Measurements from ENCODE around the gene SYT11.

SYT11 gene

DNA sequence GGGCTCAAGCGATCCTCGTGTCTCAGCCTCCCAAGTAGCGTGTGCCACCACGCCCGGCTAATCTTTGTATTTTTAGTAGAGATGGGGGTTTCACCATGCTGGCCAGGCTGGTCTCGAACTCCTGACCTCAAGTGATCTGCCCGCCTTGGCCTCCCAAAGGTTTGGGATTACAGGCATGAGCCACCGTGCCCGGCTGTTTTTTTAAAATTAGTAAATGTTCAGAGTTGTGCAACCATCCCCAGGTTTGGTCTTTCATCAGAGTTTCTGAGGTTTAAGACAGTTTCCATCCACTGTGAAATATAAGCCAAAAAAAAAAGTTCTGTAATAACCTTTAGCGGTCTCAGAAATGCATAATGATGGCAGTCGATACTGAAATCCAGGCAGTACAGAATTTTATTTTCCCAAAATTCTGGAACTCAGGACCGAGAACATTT lies 550 bp upstream of the SYT11 start:
- H3K9ac ChIP-seq (ENCODE audit: insufficient read length): peak overlapping the region; percentile 74

DNA sequence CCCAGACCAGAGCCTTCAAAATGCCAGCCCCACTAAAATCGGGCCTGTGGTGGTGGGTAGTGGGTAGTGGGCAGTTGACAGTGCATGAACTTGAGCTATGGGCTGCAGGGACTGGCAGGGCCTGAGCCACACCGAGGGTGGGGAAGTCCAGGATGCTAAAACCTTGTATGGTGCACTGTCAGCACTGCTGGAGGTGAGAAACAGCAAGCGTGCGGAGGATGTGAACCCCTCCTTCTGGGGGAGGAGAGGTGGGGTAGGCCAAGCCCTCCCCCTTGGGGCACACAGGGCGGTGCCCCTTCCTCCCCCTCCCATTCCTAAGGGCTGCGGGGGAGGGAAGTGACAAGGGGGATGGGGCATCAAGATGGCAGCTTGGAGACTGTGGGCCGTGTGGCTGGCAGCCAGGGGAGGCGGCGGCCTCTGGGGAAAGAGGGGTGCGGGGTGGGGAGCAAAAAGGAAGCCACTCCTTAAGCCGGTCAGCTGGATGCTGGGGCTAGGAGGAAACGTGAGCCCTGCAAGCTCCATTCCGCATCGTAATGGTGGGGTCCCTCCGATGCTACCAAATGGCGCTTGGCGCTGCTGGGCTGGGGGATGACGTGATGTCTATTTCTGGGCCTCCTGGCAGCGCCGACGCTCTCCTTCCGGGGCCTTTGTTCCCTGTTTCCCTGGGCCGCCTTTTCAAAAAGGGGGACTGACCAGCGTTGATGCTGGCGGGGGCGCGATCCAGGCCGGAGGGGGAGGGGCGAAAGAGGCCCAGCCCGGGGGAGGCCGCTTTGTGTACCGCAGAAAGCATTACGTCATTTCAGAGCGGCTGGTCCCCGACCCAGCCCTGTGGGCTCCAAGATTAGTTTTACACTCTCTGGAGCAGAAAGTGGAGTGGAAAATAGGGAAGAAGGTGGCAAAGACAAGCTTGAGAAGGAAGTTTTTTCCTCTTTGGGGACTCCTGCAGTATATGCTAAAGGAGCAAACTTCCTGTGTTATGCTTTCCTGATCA lies 809 bp downstream of the SYT11 start:
- TF ChIP-seq EZH2 (IDR thresholded peaks at IDR 0.05) (no peak), POLR2AphosphoS5 (IDR thresholded peaks at IDR 0.05; ENCODE audit: borderline replicate concordance, low read depth, low read length) (no peak)
- Histone ChIP-seq H3K4me3 (no peak overlapping the region), H3K9me3 (ENCODE audit: low read depth, low read length) (no peaks in the 10 kb centered on the region), H3K9ac (ENCODE audit: insufficient read length) (no peak overlapping the region), H3K36me3 (ENCODE audit: insufficient read depth, low read length) (no peaks in the 10 kb centered on the region; the same call in 1 of the 2 replicates), H3K27ac (no peak overlapping the region)
- DNase-seq (ENCODE audit: low read depth, low spot score): no peak

More for the DNA sequence above, 550 bp upstream of the SYT11 start:
- TF ChIP-seq POLR2AphosphoS5 (IDR thresholded peaks at IDR 0.05; ENCODE audit: borderline replicate concordance, low read depth, low read length): no peak
- TF ChIP-seq EZH2 (IDR thresholded peaks at IDR 0.05): no peak
- no peak for TF ChIP-seq FOXP2 (optimal IDR thresholded peaks at IDR 0.05; ENCODE audit: control extremely low read depth, extremely low read length, insufficient read depth)
- DNase-seq (ENCODE audit: low read depth, low spot score): no peak
- H3K36me3 ChIP-seq (ENCODE audit: insufficient read depth, low read length): peaks cover 8% of the 10 kb centered on the region
- H3K27ac ChIP-seq: peak overlapping the region; percentile 79
- H3K4me3 ChIP-seq: peak overlapping the region; percentile 73
- no peaks in the 10 kb centered on the region for H3K9me3 ChIP-seq (ENCODE audit: low read depth, low read length)

DNA sequence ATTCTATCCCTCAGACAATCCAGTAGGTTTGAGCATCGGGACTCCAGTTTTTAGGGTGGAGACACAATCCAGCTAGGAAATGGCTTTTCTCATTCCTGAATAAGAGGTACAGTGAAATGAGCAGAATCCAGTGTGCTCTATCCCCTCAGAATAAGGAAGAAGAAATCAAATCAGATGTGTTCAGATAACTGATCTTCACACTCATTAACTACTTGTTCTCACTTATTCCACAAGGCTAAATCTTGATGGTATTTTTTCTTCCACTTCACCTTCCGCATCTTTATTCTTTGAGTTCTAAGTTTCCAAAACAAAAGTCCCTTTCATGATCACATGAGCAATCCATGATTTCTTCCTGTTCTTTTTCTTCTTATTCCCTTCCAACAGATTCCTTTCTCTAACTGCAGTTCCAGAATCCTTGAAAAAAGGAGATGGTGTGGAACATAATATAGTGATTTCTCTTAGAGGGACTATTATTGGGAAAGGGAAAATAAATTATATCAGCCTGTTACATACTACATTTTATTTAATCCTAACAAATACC lies 1.7 kb downstream of the SYT11 start:
- H3K9me3 ChIP-seq (ENCODE audit: low read depth, low read length): no peaks in the 10 kb centered on the region
- no peak overlapping the region for H3K9ac ChIP-seq (ENCODE audit: insufficient read length)
- H3K27ac ChIP-seq: no peak overlapping the region
- TF ChIP-seq POLR2AphosphoS5 (IDR thresholded peaks at IDR 0.05; ENCODE audit: borderline replicate concordance, low read depth, low read length) (no peak), FOXP2 (optimal IDR thresholded peaks at IDR 0.05; ENCODE audit: control extremely low read depth, extremely low read length, insufficient read depth) (no peak), EZH2 (IDR thresholded peaks at IDR 0.05) (no peak)
- DNase-seq (ENCODE audit: low read depth, low spot score): no peak
- H3K4me3 ChIP-seq: no peak overlapping the region
- no peaks in the 10 kb centered on the region for H3K36me3 ChIP-seq (ENCODE audit: insufficient read depth, low read length)

DNA sequence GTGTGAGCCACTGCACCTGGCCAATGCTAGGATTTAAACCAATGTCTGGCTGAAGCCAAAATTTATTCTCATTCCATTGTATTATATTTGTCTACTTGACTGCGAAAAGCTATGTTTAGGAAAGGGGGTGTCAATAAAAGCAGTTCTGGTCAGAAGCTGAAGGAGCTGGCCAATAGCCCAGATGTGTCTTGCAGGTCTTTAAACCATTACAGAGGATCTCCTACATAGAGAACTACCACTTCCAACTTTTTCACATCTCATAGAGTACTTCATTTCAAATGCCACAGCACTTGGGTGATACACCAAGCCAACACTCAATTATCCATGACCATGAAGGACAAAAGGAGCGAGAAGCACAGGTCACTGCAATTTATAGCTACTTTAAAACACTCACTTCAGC lies 2.5 kb downstream of the SYT11 start:
- TF ChIP-seq EZH2 (IDR thresholded peaks at IDR 0.05) (no peak), FOXP2 (optimal IDR thresholded peaks at IDR 0.05; ENCODE audit: control extremely low read depth, extremely low read length, insufficient read depth) (no peak), POLR2AphosphoS5 (IDR thresholded peaks at IDR 0.05; ENCODE audit: borderline replicate concordance, low read depth, low read length) (no peak)
- no peak for DNase-seq (ENCODE audit: low read depth, low spot score)
- Histone ChIP-seq H3K36me3 (ENCODE audit: insufficient read depth, low read length) (no peaks in the 10 kb centered on the region), H3K9me3 (ENCODE audit: low read depth, low read length) (no peaks in the 10 kb centered on the region), H3K27ac (no peak overlapping the region), H3K9ac (ENCODE audit: insufficient read length) (no peak overlapping the region), H3K4me3 (no peak overlapping the region)

DNA sequence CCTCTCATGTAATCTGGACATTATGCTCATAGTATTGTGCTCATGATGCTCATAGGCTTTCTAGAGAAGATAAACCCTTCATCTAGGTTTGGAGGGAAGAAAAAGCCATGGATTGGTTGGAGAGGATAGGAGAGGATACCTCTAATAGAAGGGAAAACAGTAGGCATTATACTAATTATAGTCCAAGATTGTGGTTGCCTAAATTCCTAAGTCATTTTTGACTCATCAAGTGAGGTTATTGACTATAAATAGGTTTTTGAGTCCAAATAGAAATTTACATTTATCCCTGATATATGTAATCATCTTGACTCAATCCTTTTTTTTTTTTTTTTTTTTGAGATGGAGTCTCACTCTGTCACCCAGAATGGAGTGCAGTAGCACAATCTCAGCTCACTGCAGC lies 5.0 kb downstream of the SYT11 start:
- Histone ChIP-seq H3K9ac (ENCODE audit: insufficient read length) (no peak overlapping the region), H3K36me3 (ENCODE audit: insufficient read depth, low read length) (no peaks in the 10 kb centered on the region), H3K27ac (no peak overlapping the region), H3K9me3 (ENCODE audit: low read depth, low read length) (no peaks in the 10 kb centered on the region), H3K4me3 (no peak overlapping the region)
- TF ChIP-seq FOXP2 (optimal IDR thresholded peaks at IDR 0.05; ENCODE audit: control extremely low read depth, extremely low read length, insufficient read depth) (no peak), EZH2 (IDR thresholded peaks at IDR 0.05) (no peak), POLR2AphosphoS5 (IDR thresholded peaks at IDR 0.05; ENCODE audit: borderline replicate concordance, low read depth, low read length) (no peak)
- no peak for DNase-seq (ENCODE audit: low read depth, low spot score)

DNA sequence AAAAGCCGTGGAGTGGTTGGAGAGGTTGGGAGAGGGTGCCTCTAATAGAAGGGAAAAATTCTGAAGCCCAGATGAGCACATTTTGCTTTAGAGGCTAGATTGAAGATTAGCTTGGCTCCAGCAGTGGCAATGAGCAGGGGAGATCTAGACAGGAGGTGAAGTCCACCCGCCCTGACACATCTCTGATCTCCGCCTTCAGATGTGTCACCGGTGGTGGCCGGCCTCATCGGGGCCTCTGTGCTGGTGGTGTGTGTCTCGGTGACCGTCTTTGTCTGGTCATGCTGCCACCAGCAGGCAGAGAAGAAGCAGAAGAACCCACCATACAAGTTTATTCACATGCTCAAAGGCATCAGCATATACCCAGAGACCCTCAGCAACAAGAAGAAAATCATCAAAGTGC lies 8.4 kb downstream of the SYT11 start:
- Histone ChIP-seq H3K27ac (no peak overlapping the region), H3K4me3 (no peak overlapping the region), H3K36me3 (ENCODE audit: insufficient read depth, low read length) (no peaks in the 10 kb centered on the region), H3K9ac (ENCODE audit: insufficient read length) (no peak overlapping the region), H3K9me3 (ENCODE audit: low read depth, low read length) (no peaks in the 10 kb centered on the region)
- TF ChIP-seq EZH2 (IDR thresholded peaks at IDR 0.05) (no peak), FOXP2 (optimal IDR thresholded peaks at IDR 0.05; ENCODE audit: control extremely low read depth, extremely low read length, insufficient read depth) (no peak), POLR2AphosphoS5 (IDR thresholded peaks at IDR 0.05; ENCODE audit: borderline replicate concordance, low read depth, low read length) (no peak)
- DNase-seq (ENCODE audit: low read depth, low spot score): no peak

DNA sequence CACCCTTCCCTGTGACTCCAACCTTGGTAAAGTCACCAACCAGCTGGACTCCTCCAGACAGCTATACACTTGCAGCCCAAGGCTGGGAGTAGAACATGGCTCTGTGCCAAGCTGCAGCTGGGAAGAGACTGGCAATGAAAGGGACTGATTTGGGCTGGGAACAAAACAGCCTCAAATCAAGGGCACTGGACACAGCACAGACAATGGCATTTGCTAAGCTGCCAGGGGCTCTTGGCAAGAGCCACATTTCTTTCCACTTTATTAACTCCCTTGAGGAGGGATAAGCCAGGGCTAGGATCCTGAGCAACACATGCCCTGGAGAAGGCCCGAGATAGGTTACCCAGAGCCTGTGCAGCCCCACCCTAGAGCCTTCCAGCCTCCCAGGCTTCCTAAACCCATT lies 12.0 kb downstream of the SYT11 start:
- H3K9ac ChIP-seq (ENCODE audit: insufficient read length): no peak overlapping the region
- no peak for TF ChIP-seq FOXP2 (optimal IDR thresholded peaks at IDR 0.05; ENCODE audit: control extremely low read depth, extremely low read length, insufficient read depth)
- no peak for TF ChIP-seq EZH2 (IDR thresholded peaks at IDR 0.05)
- TF ChIP-seq POLR2AphosphoS5 (IDR thresholded peaks at IDR 0.05; ENCODE audit: borderline replicate concordance, low read depth, low read length): no peak
- no peaks in the 10 kb centered on the region for H3K9me3 ChIP-seq (ENCODE audit: low read depth, low read length)
- DNase-seq (ENCODE audit: low read depth, low spot score): no peak
- H3K36me3 ChIP-seq (ENCODE audit: insufficient read depth, low read length): no peaks in the 10 kb centered on the region
- H3K4me3 ChIP-seq: no peak overlapping the region
- no peak overlapping the region for H3K27ac ChIP-seq

DNA sequence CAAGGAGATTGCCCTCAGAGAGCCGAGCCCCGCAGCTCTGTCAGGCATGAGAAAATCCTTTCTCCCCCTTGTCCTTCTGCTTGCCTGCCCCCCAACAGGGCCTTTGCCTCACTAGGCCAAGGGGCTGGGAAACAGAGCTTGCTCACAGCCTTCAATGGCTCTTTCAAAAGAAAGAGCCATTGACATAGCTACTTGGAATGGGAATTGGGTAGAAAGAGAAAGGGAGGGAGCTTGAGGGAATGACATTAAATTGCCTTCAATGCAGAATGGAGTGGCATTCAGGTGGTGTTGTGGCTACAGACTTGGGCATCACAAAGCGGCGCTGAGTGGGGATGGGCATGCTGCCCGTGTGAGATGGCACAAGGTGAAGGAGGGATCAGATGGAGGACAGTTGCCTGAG lies 13.2 kb downstream of the SYT11 start:
- Histone ChIP-seq H3K36me3 (ENCODE audit: insufficient read depth, low read length) (no peaks in the 10 kb centered on the region), H3K9ac (ENCODE audit: insufficient read length) (no peak overlapping the region), H3K9me3 (ENCODE audit: low read depth, low read length) (no peaks in the 10 kb centered on the region), H3K4me3 (no peak overlapping the region), H3K27ac (no peak overlapping the region)
- TF ChIP-seq EZH2 (IDR thresholded peaks at IDR 0.05) (no peak), FOXP2 (optimal IDR thresholded peaks at IDR 0.05; ENCODE audit: control extremely low read depth, extremely low read length, insufficient read depth) (no peak), POLR2AphosphoS5 (IDR thresholded peaks at IDR 0.05; ENCODE audit: borderline replicate concordance, low read depth, low read length) (no peak)
- no peak for DNase-seq (ENCODE audit: low read depth, low spot score)
